ENCODE results near the gene FAM240B.

- TF ChIP-seq EZH2 (IDR thresholded peaks at IDR 0.05; ENCODE audit: low read depth) = no peak
- TF ChIP-seq, protein P1, sequence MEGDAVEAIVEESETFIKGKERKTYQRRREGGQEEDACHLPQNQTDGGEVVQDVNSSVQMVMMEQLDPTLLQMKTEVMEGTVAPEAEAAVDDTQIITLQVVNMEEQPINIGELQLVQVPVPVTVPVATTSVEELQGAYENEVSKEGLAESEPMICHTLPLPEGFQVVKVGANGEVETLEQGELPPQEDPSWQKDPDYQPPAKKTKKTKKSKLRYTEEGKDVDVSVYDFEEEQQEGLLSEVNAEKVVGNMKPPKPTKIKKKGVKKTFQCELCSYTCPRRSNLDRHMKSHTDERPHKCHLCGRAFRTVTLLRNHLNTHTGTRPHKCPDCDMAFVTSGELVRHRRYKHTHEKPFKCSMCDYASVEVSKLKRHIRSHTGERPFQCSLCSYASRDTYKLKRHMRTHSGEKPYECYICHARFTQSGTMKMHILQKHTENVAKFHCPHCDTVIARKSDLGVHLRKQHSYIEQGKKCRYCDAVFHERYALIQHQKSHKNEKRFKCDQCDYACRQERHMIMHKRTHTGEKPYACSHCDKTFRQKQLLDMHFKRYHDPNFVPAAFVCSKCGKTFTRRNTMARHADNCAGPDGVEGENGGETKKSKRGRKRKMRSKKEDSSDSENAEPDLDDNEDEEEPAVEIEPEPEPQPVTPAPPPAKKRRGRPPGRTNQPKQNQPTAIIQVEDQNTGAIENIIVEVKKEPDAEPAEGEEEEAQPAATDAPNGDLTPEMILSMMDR (conservative IDR thresholded peaks at IDR 0.05) = no peak
Observed at GRCh38 chr9:38690574-38690973, 29.4 kb downstream of the FAM240B start.
